GM18517 (cell line): ENCODE results near the gene PDE6C.
"Not testable (repeated sequence)": the region's sequence is repeated elsewhere in the genome, so short reads cannot be mapped to it uniquely, and the experiment has no call there.

Experiments used
- ATAC-seq: cut with Tn5 transposase; IDR thresholded peaks from one replicate; pipeline ENCODE4 v1.9.1; 2021; ENCODE audit warnings: mild to moderate bottlenecking, moderate library complexity; ENCODE audit not compliant: unreplicated experiment

The PDE6C gene

GRCh38 chr10:93629647-93630305 is 17.4 kb downstream of the PDE6C start:
- no peak for ATAC-seq

DNA sequence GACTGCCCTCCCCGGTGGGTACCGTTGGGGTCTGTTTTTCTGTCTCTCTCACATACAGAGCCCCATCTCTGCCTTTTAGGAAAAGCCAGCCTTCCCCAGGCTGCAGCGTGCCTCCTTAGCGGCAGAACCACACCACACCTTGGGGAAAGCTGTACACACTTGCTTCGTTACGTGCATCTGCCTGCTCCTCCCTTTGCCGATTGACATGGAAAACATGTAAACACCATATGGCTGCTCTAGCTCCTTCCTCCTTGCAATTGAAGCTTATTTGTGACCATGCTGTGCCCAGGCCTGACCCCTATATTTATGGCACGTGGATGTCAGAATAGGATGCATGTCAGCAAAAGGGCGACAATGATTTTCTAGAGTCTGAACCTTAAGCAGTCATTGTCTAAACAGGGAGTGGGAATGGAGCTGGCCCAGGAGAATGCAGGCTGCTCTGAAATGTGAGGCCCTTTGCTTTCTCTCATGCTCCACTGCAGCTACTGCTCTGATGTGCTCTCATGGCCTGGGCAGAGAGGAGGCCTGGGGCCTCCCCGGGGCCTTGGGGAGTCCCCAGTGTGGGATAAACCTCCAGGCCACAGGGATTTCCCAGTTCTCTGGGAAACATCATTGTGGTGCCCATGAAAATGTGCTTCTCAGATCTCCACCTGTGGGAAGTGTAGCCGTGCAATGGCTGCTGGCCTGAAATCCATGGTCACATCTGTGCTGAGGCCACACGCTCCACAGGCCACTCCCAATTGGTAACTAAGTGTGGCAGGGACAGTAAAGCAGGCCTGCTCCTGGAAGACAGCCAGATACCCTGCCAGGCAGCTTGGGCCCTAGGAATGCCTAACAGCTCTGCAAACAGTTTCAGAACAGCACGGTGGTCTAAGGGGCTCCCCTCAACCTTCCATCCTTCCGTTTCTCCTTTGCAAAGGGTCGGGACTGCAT is 18.6 kb downstream of the PDE6C start:
- no peak for ATAC-seq

DNA sequence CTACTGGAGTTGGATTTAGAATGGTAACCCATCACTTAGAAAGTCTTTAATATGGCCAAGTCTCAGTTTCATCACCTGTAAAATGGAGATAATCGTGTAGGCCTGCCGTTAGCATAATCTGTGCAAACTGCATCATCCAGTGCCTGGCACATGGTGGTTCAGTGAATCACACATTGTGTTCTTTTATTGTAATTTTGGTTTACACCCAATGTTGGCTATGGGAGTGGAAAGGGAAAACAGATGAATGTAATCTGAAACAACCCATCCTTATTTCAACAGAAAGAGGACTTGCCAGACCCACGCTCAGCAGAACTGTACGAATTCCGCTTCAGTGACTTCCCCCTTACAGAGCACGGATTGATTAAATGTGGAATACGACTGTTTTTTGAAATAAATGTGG is 27.5 kb downstream of the PDE6C start:
- no peak for ATAC-seq

GRCh38 chr10:93652857-93653256 is 40.5 kb downstream of the PDE6C start:
- ATAC-seq: no peak

GRCh38 chr10:93654201-93654600 is 41.9 kb downstream of the PDE6C start:
- ATAC-seq: no peak

- no peak for ATAC-seq
Observed at GRCh38 chr10:93656155-93656554, 43.8 kb downstream of the PDE6C start.

DNA sequence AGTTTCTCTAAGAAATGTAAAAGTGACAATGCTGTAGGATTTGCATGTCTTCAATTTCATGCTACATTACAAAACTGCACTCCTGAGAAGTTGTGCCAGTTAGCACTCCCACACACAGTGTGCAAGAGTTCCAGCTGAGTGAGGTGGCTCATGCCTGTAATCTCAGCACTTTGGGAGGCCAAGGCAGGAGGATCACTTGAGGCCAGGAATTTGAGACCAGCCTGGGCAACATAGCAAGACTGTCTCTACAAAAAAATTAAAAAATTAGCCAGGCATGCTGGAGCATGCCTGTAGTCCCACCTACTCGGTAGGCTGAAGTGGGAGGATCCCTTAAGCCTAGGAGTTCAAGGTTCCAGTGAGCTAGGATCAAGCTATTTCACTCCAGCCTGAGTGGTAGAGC is 45.4 kb downstream of the PDE6C start:
- ATAC-seq: no peak

DNA sequence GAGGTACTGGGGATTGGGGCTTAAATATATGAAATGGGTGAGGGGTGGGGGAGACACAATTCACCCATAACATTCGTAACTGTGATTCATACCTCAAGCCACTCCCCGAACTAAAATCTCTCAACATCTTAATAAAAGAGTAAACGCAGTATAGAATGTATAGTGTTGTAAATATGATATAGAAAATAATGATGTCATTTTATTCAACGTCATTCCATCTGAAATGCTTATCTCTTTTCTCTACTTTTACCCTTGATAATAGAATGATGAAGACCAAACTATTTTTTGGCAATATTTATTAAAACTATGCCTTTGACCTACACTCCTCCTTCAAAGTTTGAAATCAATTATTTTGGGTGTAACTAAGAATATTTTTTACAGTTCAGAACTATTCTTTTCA is 53.7 kb downstream of the PDE6C start:
- no peak for ATAC-seq

- ATAC-seq: no peak
Observed at GRCh38 chr10:93667795-93668194, 55.5 kb downstream of the PDE6C start.

DNA sequence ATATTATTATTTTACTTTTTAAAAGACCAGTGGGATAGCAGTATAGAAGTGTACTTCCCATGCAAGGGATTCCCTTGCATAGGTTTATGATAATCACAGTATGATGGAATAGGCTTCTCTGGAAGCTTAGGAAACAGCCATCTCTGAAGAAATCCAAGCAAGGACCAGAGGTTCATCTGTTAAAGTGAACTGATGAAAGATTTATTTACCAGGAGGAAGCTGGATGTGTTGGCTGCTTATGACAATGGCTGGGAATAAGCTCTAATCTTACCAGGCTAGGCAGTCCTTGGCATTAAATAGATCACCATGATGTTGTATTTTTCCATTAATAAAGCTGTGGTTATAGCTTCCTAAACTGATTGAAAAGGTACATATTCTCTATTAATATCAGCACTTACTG is 58.0 kb downstream of the PDE6C start:
- no peak for ATAC-seq

- ATAC-seq: no peak
Observed at GRCh38 chr10:93671042-93671441, 58.7 kb downstream of the PDE6C start.

DNA sequence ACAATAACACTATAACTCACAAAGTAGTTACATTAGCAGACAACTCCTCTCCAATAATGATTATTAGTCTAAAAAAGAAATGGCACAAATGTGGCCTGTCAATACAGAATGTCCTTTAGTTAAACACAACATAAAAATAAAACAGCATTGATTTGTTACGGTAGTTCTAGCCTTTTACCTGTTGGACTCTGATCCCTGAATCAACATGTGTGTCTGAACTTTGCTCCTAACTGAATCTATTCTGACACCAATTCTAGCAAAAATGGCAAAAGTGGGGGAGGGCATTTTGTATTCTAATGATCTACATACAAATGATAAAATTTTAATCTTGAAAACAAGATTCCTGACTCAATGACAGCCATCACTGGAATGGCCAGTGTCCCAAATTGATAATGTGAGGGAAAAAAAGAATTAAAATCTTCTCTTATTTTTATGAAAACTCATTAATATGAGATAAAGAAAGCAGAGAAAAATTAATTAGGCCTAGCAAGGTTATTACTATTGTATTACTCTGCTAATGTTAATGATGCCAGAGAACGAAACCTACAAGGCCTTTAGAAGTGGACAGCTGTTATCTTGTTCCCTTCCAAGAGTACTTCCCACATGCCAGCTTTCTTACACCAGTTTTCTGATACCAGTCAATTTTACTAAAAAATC is 59.8 kb downstream of the PDE6C start:
- ATAC-seq: no peak

DNA sequence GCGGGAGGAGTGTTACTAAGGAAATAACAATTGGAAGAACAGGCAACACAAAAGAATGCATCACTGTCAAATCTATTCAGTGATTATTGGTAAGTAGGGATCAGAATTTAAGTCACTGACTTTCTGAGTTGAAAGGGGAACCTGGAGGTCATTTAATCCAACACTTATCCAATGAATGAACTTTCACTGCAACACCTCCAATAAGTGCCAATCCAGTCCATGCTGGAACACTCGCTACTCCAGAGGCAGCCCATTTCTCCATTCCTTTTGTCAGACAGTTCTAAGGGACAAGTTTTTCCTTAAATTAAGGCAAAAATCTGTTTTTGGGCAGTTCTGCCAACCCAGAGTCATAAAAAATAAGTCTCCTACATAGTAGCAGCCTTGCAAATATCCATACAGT is 60.6 kb downstream of the PDE6C start:
- ATAC-seq: no peak

DNA sequence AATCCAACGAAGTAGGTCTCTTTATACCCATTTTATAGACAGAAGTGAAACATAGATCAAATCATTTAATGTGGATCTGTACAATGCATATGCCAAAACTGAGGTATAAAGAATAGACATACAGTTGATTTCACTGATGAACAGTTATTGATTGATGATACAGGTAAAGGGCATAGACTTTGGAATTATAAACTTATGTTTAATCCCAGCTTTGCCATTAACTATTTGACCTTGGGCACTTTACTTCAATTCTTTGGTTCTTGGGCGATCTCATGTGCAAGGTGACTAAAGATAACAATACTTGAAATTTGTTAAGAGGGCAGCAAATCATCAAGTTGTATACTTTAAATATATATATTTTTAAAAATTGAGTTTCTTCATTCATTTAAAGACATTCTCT is 61.5 kb downstream of the PDE6C start:
- no peak for ATAC-seq

DNA sequence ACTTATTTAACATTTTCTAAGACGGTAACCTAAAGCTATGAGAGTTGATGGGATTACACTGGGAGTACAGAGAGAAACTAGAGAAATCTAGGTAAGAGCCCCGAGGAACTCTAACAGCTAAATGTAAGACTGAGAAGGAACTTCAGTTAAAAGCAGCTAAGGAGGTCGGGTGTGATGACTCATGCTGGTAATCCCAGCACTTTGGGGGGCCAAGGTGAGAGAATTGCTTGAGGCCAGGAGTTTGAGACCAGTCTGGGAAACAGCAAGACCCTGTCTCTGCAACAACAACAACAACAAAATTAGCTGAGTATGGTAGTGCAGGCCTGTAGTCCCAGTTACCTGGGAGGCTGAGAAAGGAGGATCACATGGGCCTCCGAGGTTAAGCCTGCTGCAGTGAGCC is 66.0 kb downstream of the PDE6C start:
- no peak for ATAC-seq

GRCh38 chr10:93678805-93679587 is 66.7 kb downstream of the PDE6C start:
- no peak for ATAC-seq

GRCh38 chr10:93680412-93681047 is 68.2 kb downstream of the PDE6C start:
- no peak for ATAC-seq

GRCh38 chr10:93687737-93688136 is 75.4 kb downstream of the PDE6C start:
- no peak for ATAC-seq

DNA sequence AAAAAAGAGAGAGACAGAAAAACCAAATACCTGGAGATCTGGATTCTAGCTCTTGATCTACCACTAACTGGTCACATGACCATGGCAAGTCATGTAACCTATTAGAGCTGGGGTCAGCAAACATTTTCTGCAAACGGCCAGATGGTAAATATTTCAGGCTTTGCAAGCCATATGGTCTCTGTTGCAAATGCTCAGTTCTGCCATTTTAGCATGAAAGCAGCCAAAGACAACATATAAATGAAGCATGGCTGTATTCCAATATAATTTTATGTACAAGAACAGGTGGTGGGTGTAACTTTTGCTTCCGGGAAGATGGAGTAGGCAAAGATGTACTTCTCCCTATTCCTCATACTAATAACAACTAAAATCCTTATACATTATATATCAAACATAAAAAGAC is 83.4 kb downstream of the PDE6C start:
- ATAC-seq: no peak

DNA sequence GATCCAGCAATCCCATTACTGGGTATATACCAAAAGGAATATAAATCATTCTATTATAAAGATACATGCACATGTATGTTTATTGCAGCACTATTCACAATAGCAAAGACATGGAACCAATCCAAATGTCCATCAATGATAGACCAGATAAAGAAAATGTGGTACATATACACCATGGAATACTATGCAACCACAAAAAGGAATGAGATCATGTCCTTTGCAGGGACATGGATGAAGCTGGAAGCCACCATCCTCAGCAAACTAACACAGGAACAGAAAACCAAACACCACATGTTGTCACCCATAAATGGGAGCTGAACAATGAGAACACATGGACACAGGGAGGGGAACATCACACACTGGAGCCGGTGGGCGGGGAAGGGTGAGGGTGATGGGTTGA is 84.2 kb downstream of the PDE6C start:
- ATAC-seq: not testable (repeated sequence)

DNA sequence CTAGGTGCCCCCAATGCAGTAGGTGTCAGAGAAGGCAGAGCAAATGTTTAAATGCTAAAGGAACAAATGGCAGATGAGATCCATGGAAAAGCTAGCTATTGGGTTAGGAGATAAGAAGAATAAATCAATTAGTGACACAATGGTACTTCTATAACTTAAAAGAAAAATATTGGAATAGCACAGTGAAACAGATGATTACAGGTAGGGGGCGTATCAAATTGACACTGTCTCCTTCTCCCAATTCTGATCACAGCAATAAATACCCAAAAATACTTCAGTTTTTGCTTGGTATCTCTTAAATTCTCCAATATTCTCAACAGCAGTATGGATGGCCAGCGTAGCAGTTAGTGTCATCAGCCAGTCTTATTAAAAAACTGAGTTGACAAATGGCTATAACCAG is 84.9 kb downstream of the PDE6C start:
- no peak for ATAC-seq
